ENCODE results near the gene ZNF844. TPM values are rescaled to one million over a fixed set of nuclear protein-coding genes. Genes with fewer than 3 reads are reported as not detected.

Gene ZNF844
- total RNA-seq, 1 experiment from 2014 or later: 10.5 TPM

DNA sequence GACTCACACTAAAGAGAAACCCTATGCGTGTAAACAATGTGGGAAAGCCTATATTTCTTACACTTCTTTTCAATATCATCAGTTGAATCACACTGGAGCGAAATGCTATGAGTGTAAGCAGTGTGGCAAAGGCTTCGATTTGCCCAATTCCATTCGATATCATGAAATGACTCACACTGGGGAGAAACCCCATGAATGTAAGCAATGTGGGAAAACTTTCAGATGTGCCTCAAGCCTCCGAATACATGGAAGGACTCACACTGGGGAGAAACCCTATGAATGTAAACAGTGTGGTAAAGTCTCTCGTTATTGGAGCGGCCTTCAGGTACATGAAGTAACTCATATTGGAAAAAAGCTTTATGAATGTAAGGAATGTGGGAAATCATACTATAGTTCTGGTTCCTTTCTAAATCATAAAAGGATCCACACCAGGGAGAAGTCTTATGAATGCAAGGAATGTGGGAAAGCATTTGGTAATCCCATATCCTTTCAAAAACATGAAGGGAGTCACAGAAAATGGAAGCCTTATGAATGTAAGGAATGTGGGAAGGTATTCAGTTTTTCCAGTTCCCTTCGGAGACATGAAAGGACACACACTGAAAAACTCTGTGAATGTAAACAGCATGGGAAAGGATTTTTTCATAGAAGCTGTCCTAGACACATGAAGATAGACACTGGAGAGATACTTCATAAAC lies 47.6 kb downstream of the ZNF844 start (continued):
- TF ChIP-seq PRDM15 (CRISPR knock-in tag; IDR thresholded peaks at IDR 0.05) (no peak), IRF2 (CRISPR knock-in tag; IDR thresholded peaks at IDR 0.05; ENCODE audit: borderline replicate concordance, low read depth) (no peak)

GRCh38 chr19:12112701-12113100 lies 48.2 kb downstream of the ZNF844 start:
- CTCF ChIA-PET: no interaction called here
- peaks cover 5% of the 10 kb centered on the region; the same call in 1 of the 2 replicates for H3K27me3 Mint-ChIP-seq (ENCODE audit: low read depth)
- TF ChIP-seq ZNF281 (CRISPR knock-in tag; IDR thresholded peaks at IDR 0.05) (no peak), NFATC4 (CRISPR knock-in tag; IDR thresholded peaks at IDR 0.05) (no peak), ZNF263 (CRISPR knock-in tag; IDR thresholded peaks at IDR 0.05; ENCODE audit: low read depth) (no peak), ZNF423 (CRISPR knock-in tag; IDR thresholded peaks at IDR 0.05) (no peak), ETV6 (CRISPR knock-in tag; IDR thresholded peaks at IDR 0.05) (no peak), TEAD4 (CRISPR knock-in tag; IDR thresholded peaks at IDR 0.05) (no peak), MXD4 (CRISPR knock-in tag; IDR thresholded peaks at IDR 0.05; ENCODE audit: borderline replicate concordance) (no peak), ZBTB43 (CRISPR knock-in tag; IDR thresholded peaks at IDR 0.05) (no peak), ERG (CRISPR knock-in tag; IDR thresholded peaks at IDR 0.05) (no peak), SP1 (CRISPR knock-in tag; conservative IDR thresholded peaks at IDR 0.05) (no peak), ZNF232 (CRISPR knock-in tag; IDR thresholded peaks at IDR 0.05) (no peak)
- no peaks in the 10 kb centered on the region for H3K4me1 Mint-ChIP-seq
- H3K27ac Mint-ChIP-seq: peak overlapping the region; percentile 58
- DNase-seq (ENCODE audit: low spot score) (no peak), ATAC-seq (no peak)
- POLR2A ChIA-PET: no interaction called here
- peaks cover 75% of the 10 kb centered on the region for H3K36me3 Mint-ChIP-seq
- H3K4me3 Mint-ChIP-seq: no peak overlapping the region
- peaks cover 42% of the 10 kb centered on the region for H3K9me3 Mint-ChIP-seq

DNA sequence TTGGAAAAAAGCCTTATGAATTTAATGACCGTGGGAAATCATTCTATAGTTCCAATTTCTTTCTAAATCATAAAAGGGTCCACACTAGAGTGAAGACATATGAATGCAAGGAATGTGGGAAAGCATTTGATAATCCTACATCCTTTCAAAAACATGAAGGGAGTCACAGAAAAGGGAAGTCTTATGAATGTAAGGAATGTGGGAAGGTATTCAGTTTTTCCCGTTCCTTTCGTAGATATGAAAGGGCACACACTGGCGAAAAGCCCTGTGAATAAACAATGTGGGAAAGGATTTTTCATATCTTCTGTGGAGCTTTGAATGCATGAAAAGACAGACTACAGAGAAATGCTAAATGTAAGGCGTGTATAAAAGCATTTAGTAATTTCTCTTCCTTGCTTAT lies 48.6 kb downstream of the ZNF844 start:
- Mint-ChIP-seq H3K4me1 (no peaks in the 10 kb centered on the region), H3K27me3 (ENCODE audit: low read depth) (peaks cover 5% of the 10 kb centered on the region; the same call in 1 of the 2 replicates), H3K27ac (no peak overlapping the region), H3K36me3 (peaks cover 75% of the 10 kb centered on the region), H3K4me3 (no peak overlapping the region), H3K9me3 (peaks cover 42% of the 10 kb centered on the region)
- POLR2A ChIA-PET: no interaction called here
- CTCF ChIA-PET: no interaction called here
- no peak for DNase-seq (ENCODE audit: low spot score)
- ATAC-seq: no peak
- TF ChIP-seq HMGA2 (CRISPR knock-in tag; IDR thresholded peaks at IDR 0.05) (no peak), CBFB (CRISPR knock-in tag; IDR thresholded peaks at IDR 0.05; ENCODE audit: low read depth) (no peak), CREM (CRISPR knock-in tag; IDR thresholded peaks at IDR 0.05) (no peak), PREB (CRISPR knock-in tag; IDR thresholded peaks at IDR 0.05; ENCODE audit: borderline replicate concordance) (no peak), AFF4 (CRISPR knock-in tag; IDR thresholded peaks at IDR 0.05; ENCODE audit: borderline replicate concordance) (no peak), ZNF671 (CRISPR knock-in tag; IDR thresholded peaks at IDR 0.05) (no peak), OVOL2 (CRISPR knock-in tag; IDR thresholded peaks at IDR 0.05; ENCODE audit: borderline replicate concordance) (no peak), ZNF423 (CRISPR knock-in tag; IDR thresholded peaks at IDR 0.05) (no peak)
